HG03439 (cell line): ENCODE data around the gene EBP.

Experiments
- ATAC-seq: cut with Tn5 transposase; IDR thresholded peaks from one replicate; pipeline ENCODE4 v1.9.1; 2021; ENCODE audit warnings: mild to moderate bottlenecking, moderate library complexity; ENCODE audit not compliant: unreplicated experiment

EBP gene

DNA sequence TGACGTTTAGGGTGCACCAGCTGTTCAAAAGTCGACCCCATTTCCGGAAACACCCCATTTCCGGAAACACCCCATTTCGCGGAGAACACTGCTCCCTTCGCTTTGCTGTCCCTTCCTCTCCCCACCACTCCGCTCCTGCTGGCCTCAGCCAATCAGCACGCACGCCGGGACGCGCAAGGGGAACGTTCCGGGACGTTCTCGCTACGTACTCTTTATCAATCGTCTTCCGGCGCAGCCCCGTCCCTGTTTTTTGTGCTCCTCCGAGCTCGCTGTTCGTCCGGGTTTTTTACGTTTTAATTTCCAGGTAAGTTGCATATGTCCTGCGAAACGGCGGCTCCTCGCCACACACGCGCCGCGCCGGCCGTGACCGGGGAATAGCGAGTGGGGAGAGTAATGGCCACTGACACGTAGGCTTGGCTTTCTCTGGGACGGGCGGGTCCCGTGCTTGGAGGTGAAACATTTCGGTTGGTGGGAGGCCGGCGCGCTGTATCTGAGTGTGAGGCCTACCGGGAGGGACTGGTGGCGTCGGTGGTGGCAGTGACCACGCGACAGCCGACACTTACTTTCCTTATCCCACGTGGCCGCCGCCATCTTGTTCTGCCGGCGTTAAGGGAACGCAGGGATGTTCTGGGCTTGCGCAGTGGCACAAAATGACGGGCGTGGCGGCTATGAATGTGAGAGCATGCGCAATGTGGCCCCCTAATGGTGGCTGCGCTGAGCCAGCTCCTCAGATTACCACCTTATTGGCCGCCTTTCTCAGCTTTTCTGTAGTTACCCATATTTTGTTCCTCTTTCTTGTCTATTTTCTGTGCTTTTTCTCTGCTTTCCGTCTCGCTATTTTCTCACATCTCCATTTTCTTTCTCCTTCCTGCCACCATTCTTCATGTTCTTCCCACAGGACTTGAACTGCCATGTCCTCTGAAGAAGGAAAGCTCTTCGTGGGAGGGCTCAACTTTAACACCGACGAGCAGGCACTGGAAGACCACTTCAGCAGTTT lies 53.0 kb downstream of the EBP start, which contains the start of gene RBM3:
Gene RBM3 (plus strand): TSS at position 215 of the 997 bp plus-strand sequence. CDS start 697 bp downstream, at position 912.
- ATAC-seq = peak; percentile 86

DNA sequence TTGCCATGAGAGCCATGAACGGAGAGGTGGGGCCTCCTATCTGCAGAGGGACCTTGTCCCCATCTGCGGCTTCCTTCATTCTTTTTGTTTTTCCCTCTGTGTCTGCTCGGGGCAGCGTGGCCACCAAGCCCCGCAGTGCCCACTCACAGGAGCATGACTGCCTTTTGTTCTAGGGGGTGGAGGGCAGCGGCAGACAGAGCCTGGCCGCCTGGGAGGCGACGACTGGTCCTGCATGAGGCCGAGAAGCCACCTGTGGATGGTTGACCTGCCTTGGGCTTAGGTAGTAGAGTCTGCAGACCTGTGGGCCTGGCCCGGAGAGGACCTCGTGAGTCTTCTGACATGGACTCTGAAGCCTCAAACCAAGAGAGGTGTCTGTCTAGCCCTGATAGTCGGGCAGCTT lies 54.0 kb downstream of the EBP start:
- ATAC-seq = no peak

- no peak for ATAC-seq
These were observed 54.5 kb downstream of the EBP start for GRCh38 chrX:48576108-48576507.
